ENCODE measurements around the gene COL24A1. TPM values are rescaled to one million over a fixed set of nuclear protein-coding genes. Genes with fewer than 3 reads are reported as not detected.

Gene COL24A1
- total and polyA plus RNA-seq, 2 of the 13 experiments (the other 11 are each of a cell fraction or from before 2014, with no cell fraction given): 0.04 to 0.13 TPM

DNA sequence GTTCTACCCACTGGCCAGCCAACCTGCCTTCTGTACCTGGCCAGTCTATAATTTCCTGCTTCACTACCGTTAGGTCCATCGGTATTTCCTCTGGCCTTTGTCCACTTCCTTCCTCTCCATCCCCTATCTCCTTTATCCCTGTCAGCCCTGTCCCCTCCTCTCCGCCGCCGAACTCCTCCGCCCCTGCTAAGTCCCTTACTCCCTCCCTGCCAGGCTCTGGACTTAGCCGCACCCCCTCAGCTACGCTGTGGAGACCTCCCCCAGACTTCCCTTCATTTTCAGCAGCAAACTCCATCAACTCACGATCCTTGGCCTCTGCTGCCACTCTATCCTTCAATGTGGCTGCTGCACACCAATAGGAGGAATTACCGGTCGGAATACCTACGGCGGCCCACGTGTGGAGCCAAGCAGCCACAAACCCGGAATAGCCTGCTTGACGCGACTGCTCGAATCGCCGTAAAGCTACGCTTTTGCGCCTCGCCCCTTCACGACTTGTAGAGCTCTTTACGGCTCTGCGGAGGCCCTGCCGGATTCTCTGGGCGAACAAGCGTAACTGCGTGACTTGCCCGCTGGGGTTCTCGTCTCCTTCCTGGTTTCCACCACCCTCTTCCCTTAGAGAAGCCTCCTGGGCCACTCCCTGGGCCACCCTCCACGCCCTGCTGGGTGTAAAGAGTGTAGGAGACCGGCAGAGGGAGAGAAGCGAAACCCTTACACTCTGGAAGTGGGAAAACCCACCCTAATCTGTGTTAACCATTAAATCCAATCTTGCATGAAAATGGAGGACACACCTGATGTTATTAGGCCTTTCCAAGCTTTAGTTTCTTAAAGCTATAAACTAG is 448.4 kb downstream of the COL24A1 start, which contains the start of gene ZNHIT6 (continued):
- TF ChIP-seq ZNF691 (CRISPR knock-in tag; IDR thresholded peaks at IDR 0.05; ENCODE audit: borderline replicate concordance, low read depth): no peak
- no peak for TF ChIP-seq NCOR1 (IDR thresholded peaks at IDR 0.05; ENCODE audit: borderline replicate concordance, low read length)
- TF ChIP-seq TAF1 (CRISPR knock-in tag; IDR thresholded peaks at IDR 0.05): peak; percentile 61
- TF ChIP-seq PAX8 (CRISPR knock-in tag; IDR thresholded peaks at IDR 0.05; ENCODE audit: borderline replicate concordance): no peak
- no peak for TF ChIP-seq KLF15 (CRISPR knock-in tag; IDR thresholded peaks at IDR 0.05; ENCODE audit: borderline replicate concordance)
- TF ChIP-seq TGIF2 (CRISPR knock-in tag; IDR thresholded peaks at IDR 0.05): peak; percentile 82; the same call in 1 of the 2 replicates
- peak; percentile 81; the same call in 1 of the 2 replicates for TF ChIP-seq ZNF138 (CRISPR knock-in tag; IDR thresholded peaks at IDR 0.05; ENCODE audit: low read depth)
- 0 out of 2 replicates have a peak, but pooled peaks have one; percentile 40 for TF ChIP-seq TBX3 (IDR thresholded peaks at IDR 0.05; ENCODE audit: borderline replicate concordance)
- TF ChIP-seq HOXD1 (CRISPR knock-in tag; IDR thresholded peaks at IDR 0.05): peak; percentile 36; the same call in 1 of the 2 replicates
- TF ChIP-seq NFRKB (IDR thresholded peaks at IDR 0.05): no peak
- TF ChIP-seq, protein P1, sequence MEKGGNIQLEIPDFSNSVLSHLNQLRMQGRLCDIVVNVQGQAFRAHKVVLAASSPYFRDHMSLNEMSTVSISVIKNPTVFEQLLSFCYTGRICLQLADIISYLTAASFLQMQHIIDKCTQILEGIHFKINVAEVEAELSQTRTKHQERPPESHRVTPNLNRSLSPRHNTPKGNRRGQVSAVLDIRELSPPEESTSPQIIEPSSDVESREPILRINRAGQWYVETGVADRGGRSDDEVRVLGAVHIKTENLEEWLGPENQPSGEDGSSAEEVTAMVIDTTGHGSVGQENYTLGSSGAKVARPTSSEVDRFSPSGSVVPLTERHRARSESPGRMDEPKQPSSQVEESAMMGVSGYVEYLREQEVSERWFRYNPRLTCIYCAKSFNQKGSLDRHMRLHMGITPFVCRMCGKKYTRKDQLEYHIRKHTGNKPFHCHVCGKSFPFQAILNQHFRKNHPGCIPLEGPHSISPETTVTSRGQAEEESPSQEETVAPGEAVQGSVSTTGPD (CRISPR knock-in tag; IDR thresholded peaks at IDR 0.05): no peak
- peak; percentile 76 for TF ChIP-seq ISL2 (CRISPR knock-in tag; IDR thresholded peaks at IDR 0.05)
- no peak for TF ChIP-seq ZNF619 (CRISPR knock-in tag; IDR thresholded peaks at IDR 0.05)
- TF ChIP-seq MIXL1 (CRISPR knock-in tag; IDR thresholded peaks at IDR 0.05): 0 out of 2 replicates have a peak, but pooled peaks have one; percentile 50
- TF ChIP-seq, protein P2, sequence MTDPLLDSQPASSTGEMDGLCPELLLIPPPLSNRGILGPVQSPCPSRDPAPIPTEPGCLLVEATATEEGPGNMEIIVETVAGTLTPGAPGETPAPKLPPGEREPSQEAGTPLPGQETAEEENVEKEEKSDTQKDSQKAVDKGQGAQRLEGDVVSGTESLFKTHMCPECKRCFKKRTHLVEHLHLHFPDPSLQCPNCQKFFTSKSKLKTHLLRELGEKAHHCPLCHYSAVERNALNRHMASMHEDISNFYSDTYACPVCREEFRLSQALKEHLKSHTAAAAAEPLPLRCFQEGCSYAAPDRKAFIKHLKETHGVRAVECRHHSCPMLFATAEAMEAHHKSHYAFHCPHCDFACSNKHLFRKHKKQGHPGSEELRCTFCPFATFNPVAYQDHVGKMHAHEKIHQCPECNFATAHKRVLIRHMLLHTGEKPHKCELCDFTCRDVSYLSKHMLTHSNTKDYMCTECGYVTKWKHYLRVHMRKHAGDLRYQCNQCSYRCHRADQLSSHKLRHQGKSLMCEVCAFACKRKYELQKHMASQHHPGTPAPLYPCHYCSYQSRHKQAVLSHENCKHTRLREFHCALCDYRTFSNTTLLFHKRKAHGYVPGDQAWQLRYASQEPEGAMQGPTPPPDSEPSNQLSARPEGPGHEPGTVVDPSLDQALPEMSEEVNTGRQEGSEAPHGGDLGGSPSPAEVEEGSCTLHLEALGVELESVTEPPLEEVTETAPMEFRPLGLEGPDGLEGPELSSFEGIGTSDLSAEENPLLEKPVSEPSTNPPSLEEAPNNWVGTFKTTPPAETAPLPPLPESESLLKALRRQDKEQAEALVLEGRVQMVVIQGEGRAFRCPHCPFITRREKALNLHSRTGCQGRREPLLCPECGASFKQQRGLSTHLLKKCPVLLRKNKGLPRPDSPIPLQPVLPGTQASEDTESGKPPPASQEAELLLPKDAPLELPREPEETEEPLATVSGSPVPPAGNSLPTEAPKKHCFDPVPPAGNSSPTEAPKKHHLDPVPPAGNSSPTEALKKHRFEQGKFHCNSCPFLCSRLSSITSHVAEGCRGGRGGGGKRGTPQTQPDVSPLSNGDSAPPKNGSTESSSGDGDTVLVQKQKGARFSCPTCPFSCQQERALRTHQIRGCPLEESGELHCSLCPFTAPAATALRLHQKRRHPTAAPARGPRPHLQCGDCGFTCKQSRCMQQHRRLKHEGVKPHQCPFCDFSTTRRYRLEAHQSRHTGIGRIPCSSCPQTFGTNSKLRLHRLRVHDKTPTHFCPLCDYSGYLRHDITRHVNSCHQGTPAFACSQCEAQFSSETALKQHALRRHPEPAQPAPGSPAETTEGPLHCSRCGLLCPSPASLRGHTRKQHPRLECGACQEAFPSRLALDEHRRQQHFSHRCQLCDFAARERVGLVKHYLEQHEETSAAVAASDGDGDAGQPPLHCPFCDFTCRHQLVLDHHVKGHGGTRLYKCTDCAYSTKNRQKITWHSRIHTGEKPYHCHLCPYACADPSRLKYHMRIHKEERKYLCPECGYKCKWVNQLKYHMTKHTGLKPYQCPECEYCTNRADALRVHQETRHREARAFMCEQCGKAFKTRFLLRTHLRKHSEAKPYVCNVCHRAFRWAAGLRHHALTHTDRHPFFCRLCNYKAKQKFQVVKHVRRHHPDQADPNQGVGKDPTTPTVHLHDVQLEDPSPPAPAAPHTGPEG (CRISPR knock-in tag; IDR thresholded peaks at IDR 0.05): peak; percentile 67; the same call in 1 of the 2 replicates
- TF ChIP-seq ZNF713 (CRISPR knock-in tag; IDR thresholded peaks at IDR 0.05): no peak
- TF ChIP-seq TMF1 (CRISPR knock-in tag; IDR thresholded peaks at IDR 0.05; ENCODE audit: low read depth): no peak
- TF ChIP-seq NFATC3 (CRISPR knock-in tag; IDR thresholded peaks at IDR 0.05): no peak
- TF ChIP-seq ZBTB3 (CRISPR knock-in tag; IDR thresholded peaks at IDR 0.05; ENCODE audit: borderline replicate concordance, low read depth): no peak
- peak; percentile 28; the same call in 1 of the 2 replicates for TF ChIP-seq RARA (CRISPR knock-in tag; IDR thresholded peaks at IDR 0.05)
